Osteocyte (in vitro differentiated cells): ENCODE measurements around the gene SLIT1. TPM values are rescaled to one million over a fixed set of nuclear protein-coding genes. Genes with fewer than 3 reads are reported as not detected.

Experiments
- DNase-seq: peaks from one replicate; pipeline ENCODE4 v3.0.0; 2021; ENCODE audit warnings: mixed read lengths; ENCODE audit not compliant: unreplicated experiment; ENCODE audit errors: extremely low spot score
- H3K27ac Mint-ChIP-seq: one replicate; pipeline ENCODE4 v1.8.0; 2021; ENCODE audit warnings: mild to moderate bottlenecking, mixed read lengths; ENCODE audit not compliant: unreplicated experiment
- H3K27me3 Mint-ChIP-seq: one replicate; pipeline ENCODE4 v1.8.0; 2021; ENCODE audit warnings: mixed read lengths; ENCODE audit not compliant: unreplicated experiment
- H3K36me3 Mint-ChIP-seq: one replicate; pipeline ENCODE4 v1.8.0; 2021; ENCODE audit warnings: mixed read lengths; ENCODE audit not compliant: unreplicated experiment
- H3K4me1 Mint-ChIP-seq: one replicate; pipeline ENCODE4 v1.8.0; 2021; ENCODE audit warnings: mixed read lengths; ENCODE audit not compliant: unreplicated experiment
- H3K4me3 Mint-ChIP-seq: one replicate; pipeline ENCODE4 v1.8.0; 2021; ENCODE audit warnings: mild to moderate bottlenecking, moderate library complexity, mixed read lengths; ENCODE audit not compliant: unreplicated experiment
- H3K9me3 Mint-ChIP-seq: one replicate; pipeline ENCODE4 v1.8.0; 2021; ENCODE audit warnings: mixed read lengths; ENCODE audit not compliant: unreplicated experiment
- total RNA-seq: library from RNA; stranded (reverse); gene quantifications from 2 replicates; pipeline ENCODE4 v1.2.1, GENCODE V29; 2021
- TF ChIP-seq, protein P1 (sequence below): fragments of 200-600 bp; sonication (generic); IDR thresholded peaks from 2 replicates; pipeline ENCODE4 v1.5.0; 2021; ENCODE audit warnings: antibody characterized with exemption, mild to moderate bottlenecking, moderate library complexity

The SLIT1 gene
- total RNA-seq, 1 donor from 2014 or later: not detected

DNA sequence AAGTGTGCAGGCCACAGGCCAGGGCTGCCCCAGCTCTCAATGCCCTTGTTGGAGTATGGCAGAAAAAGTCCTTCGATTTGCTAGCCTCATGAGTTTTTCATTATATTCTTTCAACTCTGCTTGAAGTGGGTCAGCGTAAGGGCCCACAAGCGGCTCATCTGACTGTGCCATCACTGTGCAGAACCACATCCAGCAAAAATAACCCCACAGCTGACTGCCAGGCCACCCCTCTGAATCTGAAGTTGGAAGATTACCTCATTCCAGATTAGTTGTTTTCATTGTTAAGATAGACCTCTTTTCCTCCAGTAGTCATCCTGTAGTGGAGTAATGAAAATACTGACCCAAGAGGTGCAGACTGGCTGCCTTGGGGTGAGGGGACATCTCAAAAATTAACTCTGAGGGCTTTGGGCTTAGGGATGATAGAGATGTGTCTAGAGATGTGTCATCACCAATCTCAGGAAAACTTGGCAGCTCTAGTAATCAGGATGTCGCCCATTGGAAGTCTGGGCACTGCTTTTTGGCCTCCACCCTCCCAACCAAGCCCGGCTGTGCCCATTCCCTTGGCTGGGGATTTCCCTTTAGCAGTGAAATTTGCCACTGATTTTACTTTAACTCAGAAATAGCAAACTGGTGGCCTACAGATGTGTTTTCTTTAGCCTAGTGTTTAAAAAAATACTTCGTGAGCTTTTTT, 189.3 kb downstream of the SLIT1 start:
- no peak for DNase-seq
- TF ChIP-seq, protein P1, sequence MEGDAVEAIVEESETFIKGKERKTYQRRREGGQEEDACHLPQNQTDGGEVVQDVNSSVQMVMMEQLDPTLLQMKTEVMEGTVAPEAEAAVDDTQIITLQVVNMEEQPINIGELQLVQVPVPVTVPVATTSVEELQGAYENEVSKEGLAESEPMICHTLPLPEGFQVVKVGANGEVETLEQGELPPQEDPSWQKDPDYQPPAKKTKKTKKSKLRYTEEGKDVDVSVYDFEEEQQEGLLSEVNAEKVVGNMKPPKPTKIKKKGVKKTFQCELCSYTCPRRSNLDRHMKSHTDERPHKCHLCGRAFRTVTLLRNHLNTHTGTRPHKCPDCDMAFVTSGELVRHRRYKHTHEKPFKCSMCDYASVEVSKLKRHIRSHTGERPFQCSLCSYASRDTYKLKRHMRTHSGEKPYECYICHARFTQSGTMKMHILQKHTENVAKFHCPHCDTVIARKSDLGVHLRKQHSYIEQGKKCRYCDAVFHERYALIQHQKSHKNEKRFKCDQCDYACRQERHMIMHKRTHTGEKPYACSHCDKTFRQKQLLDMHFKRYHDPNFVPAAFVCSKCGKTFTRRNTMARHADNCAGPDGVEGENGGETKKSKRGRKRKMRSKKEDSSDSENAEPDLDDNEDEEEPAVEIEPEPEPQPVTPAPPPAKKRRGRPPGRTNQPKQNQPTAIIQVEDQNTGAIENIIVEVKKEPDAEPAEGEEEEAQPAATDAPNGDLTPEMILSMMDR: no peak
- Mint-ChIP-seq H3K36me3 (no peaks in the 10 kb centered on the region), H3K4me3 (no peak overlapping the region), H3K4me1 (peaks cover 6% of the 10 kb centered on the region), H3K9me3 (no peaks in the 10 kb centered on the region), H3K27ac (no peak overlapping the region), H3K27me3 (no peaks in the 10 kb centered on the region)

DNA sequence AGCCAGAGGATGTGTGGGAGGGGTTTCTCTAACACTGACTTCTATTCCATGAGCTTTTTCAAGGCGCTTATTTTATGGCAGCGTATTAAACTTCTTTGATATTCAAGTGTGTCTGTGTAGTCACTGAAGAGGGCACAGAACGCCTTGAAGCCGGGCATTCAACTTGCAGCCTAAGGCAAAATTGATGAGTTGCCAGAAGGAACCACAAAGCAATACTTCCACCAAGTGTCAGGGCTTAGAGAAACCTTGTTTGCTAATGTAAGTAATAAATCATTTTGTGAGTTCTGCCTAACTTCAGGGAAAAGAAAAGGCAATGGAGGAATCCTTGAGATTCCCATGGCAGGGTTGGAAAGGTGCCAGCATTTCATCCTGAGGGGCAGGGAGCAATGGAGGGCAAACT, 189.9 kb downstream of the SLIT1 start:
- DNase-seq: no peak
- H3K27ac Mint-ChIP-seq: no peak overlapping the region
- TF ChIP-seq, protein P1: no peak

DNA sequence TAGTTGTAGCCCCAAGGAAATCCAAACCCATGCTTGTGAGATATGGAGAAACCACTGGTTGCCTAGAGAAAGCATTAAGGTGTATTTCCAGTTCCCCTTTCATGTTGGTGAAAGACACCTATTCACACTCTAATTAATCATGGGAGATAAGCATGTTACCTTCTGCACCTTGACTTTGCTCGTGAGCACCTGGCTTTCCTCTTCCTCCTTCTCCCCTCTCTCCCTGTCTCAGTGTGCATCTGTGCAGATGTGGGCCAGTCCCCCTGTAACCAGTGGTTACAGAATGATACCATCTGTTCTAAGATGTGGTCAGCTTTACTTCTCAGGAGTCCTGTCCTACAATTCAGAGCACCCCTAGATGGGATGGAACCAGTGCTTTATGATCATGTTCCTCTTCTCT, 193.0 kb downstream of the SLIT1 start:
- H3K9me3 Mint-ChIP-seq: no peaks in the 10 kb centered on the region
- peaks cover 18% of the 10 kb centered on the region for H3K4me1 Mint-ChIP-seq
- H3K27me3 Mint-ChIP-seq: no peaks in the 10 kb centered on the region
- no peak overlapping the region for H3K4me3 Mint-ChIP-seq
- H3K36me3 Mint-ChIP-seq: no peaks in the 10 kb centered on the region
- H3K27ac Mint-ChIP-seq: no peak overlapping the region
- DNase-seq: no peak
- TF ChIP-seq, protein P1: no peak

More for the DNA sequence above, 189.9 kb downstream of the SLIT1 start:
- Mint-ChIP-seq H3K36me3 (no peaks in the 10 kb centered on the region), H3K9me3 (no peaks in the 10 kb centered on the region), H3K4me1 (peaks cover 12% of the 10 kb centered on the region), H3K27me3 (no peaks in the 10 kb centered on the region), H3K4me3 (no peak overlapping the region)

DNA sequence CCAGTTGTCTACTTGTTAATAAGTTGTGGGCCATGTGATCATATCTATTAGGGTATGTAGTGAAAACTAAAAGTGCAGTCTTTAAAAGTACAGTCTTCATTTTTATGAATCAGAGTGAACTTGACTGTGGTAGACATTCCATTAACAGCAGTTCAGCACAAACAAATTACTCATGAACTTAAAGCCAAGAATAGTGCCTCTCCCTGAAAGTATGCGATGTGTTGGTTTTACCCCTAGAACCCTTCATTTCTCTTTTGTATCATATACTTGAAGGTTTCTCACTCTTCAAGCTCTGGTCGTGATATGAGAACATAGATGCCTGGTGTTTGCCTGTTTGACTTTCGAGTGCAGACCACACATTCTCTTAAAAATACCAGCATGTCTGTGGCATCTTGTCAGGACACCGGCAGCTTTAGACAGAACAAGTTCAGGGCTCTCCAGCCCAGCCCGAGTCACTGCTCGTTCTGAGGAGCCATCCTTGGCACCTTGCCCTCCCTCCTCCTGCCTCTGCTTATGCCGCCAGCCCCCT, 194.4 kb downstream of the SLIT1 start:
- peaks cover 16% of the 10 kb centered on the region for H3K4me1 Mint-ChIP-seq
- H3K4me3 Mint-ChIP-seq: peak overlapping the region; percentile 26
- H3K36me3 Mint-ChIP-seq: peaks cover 2% of the 10 kb centered on the region
- no peaks in the 10 kb centered on the region for H3K27me3 Mint-ChIP-seq
- peak overlapping the region; percentile 56 for H3K27ac Mint-ChIP-seq
- TF ChIP-seq, protein P1: no peak
- no peaks in the 10 kb centered on the region for H3K9me3 Mint-ChIP-seq
- no peak for DNase-seq

DNA sequence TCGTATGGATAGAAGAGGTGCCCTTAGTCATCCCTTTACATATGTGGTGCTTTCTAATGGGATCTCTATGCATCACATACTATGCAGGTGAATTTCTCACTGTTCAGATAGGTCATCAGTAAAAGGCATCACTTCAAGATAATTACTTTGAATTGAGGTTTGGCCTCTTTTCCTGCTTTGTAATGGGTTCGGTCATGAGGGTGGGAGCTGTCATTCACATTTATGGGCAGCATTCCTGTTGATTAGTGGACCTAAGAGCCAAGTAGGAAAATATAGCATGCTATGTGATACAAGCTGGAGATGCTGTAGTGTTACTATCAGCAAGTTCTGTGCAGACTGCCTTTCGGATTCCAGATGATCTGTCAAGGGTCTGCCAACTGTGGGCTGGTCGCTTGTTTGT, 197.3 kb downstream of the SLIT1 start:
- H3K4me3 Mint-ChIP-seq: no peak overlapping the region
- no peak overlapping the region for H3K27ac Mint-ChIP-seq
- H3K9me3 Mint-ChIP-seq: no peaks in the 10 kb centered on the region
- peaks cover 16% of the 10 kb centered on the region for H3K4me1 Mint-ChIP-seq
- no peak for DNase-seq
- no peaks in the 10 kb centered on the region for H3K27me3 Mint-ChIP-seq
- H3K36me3 Mint-ChIP-seq: peaks cover 4% of the 10 kb centered on the region
- TF ChIP-seq, protein P1: no peak
